GM18502 (cell line): Measurements from ENCODE around the gene KRTAP19-3.
"Not testable (repeated sequence)": the region's sequence is repeated elsewhere in the genome, so short reads cannot be mapped to it uniquely, and the experiment has no call there.

Source experiments
- ATAC-seq: cut with Tn5 transposase; IDR thresholded peaks from one replicate; pipeline ENCODE4 v1.9.1; 2021; ENCODE audit warnings: mild to moderate bottlenecking; ENCODE audit not compliant: unreplicated experiment, poor library complexity

KRTAP19-3 gene

DNA sequence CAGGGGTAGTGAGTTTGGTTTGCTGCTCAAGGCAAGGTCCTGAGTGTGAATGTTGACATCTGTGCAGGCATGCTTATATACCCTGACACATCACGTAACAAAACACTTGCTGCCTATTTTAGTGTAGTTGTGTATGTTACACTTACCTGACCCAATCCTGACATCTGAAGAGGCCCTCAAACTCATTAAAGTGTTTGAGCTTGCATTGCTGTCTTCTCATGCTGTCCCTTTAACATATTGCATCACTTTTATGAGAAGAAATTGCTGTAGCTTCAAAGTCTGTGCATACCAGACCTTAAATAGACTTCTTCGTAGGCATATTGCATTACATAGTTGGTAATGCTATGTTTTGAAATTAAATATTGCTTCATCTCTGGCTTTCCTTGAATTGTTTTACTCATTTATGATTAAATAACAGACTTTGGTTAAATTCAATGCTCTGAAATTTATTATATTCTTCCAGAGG, at the start of gene KRTAP19-3:
KRTAP19-3 (minus strand) TSS at position 51 of the 466 bp plus-strand sequence. CDS start 56 bp downstream, outside the sequence.
- ATAC-seq = no peak

DNA sequence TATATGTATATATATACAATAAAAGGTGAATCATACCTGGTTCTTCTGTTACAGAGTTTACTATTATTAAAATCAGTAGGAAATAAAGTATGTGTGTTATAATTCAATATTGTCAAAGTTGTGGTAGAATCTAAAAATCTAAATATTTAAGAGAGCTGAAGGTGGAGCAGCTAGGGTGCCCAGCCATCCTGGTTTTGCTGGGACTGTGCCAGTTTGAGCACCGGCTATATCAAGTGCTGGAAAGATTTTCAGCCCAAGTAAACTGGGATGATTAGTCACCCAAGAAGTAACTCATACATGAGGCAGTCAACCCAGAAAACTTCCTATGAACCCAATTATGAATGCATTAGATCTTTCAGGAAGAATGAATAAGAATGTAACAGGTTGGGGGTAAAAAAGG, 27.1 kb upstream of the KRTAP19-3 start:
- no peak for ATAC-seq

DNA sequence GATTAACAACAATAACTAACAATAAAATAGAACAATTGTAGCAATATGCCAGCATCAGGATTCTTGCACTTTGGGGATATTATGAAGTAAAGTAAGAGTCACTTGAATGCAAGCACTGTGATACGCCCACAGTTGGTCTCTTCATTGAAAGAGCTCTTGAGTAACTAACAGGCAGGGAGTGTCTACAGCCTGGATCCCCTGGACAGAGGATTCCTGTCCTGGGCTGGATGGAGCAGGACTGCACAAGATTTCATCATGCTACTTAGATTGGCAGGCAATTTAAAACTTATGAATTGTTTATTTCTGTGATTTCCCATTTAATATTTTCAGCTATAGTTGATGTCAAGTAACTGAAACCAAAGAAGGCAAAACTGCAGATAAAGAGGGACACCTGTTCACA, 23.9 kb upstream of the KRTAP19-3 start:
- no peak for ATAC-seq

DNA sequence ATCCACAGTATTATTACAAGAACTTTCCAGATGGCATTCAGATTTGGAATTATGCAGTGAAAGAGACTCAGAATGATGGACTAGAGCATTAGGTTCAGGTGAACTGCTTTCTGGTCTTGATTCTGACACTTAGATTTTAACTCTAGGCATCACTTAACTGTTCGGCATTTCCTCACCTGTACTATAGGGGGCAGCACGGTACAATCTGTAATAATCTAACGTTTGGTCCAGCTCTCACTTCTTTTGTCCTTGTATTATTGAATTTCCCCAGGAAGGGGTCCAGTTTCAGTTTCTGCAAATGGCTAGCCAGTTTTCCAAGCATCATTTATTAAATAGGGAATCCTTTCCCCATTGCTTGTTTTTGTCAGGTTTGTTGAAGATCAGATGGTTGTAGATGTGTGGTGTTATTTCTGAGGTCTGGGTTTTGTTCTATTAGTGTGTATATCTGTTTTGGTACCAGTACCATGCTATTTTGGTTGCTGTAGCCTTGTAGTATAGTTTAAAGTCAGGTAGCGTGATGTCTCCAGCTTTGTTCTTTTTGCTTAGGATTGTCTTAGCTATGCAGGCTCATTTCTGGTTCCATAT, 13.9 kb upstream of the KRTAP19-3 start:
- not testable (repeated sequence) for ATAC-seq

DNA sequence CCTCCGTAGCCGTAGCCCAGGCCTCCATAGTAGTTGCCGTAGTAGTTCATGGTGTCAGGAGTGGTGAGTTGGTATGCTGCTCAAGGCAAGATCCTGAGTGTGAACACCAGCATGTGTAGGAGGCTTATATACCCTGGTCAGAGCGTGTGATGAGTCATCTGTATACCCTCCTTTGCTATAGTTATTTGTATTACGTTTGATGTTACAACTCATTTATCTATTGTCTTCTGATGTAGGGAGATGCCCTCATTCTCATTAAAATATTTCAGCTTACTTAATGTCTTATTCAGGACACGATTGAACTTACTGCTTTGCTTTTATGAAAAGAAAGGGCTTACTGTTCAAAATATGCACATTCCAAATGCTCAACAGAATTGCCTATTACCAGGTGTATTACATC, 10.2 kb upstream of the KRTAP19-3 start, which contains the start of gene KRTAP19-5:
KRTAP19-5 (minus strand) TSS at position 101 of the 400 bp plus-strand sequence; CDS start at position 50, 51 bp downstream.
- ATAC-seq = no peak

DNA sequence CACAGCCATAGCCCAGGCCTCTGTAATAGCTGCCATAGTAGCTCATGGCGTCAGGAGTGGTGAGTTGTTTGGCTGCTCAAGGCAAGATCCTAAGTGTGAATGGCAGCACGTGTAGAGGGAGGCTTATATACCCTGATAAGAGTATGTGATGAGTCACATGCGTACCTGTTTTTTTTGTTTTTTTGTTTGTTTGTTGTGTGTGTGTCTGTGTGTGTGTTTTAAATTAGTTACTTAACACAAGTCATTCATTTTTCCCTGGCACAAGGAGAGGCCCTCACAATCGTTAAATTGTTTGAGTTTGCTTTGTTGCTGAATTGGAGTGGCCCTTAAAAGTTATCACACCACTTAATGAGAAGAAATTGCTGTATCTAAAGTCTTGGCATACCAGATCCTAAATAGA, 5.3 kb upstream of the KRTAP19-3 start, which contains the start of gene KRTAP19-4:
KRTAP19-4 (minus strand) TSS at position 101 of the 400 bp plus-strand sequence; CDS start at position 46, 55 bp downstream.
- no peak for ATAC-seq

DNA sequence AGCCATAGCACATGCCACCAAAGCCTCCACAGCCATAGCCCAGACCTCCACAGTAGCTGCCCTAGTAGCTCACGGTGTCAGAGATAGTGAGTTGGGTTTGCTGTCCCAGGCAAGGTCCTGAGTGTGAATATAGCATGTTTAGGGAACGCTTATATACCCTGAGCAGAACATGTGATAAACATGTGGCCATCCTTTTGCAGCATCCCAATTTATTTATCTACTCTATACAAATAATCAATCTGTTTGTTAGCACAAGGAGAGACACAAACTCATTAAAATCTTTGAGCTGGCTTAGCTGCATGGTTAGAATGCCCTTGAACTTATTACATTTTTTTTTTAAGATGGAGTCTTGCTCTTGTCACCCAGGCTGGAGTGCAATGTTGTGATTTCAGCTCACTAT, 4.5 kb downstream of the KRTAP19-3 start, which contains the start of gene KRTAP19-2:
KRTAP19-2 (minus strand) TSS at position 101 of the 400 bp plus-strand sequence; CDS start at position 13, 88 bp downstream.
- no peak for ATAC-seq

DNA sequence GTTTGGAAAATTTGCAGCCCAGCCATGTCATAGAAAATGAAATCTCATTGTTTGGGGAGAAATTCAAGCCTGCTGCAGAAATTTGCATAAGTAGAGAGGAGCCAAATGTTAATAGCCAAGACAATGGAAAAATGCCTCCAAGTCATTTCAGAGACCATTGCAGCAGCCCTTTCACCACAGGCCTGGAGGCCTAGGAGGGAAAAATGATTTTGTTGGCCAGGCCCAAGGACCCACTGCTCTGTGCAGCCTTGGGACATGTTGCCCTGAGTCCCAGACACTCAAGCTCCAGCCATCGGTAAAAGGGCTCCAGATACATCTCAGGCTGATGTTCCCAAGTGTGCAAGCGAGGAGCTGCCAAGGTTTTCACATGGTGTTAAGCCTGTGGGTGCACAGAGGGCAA, 5.6 kb downstream of the KRTAP19-3 start:
- no peak for ATAC-seq

DNA sequence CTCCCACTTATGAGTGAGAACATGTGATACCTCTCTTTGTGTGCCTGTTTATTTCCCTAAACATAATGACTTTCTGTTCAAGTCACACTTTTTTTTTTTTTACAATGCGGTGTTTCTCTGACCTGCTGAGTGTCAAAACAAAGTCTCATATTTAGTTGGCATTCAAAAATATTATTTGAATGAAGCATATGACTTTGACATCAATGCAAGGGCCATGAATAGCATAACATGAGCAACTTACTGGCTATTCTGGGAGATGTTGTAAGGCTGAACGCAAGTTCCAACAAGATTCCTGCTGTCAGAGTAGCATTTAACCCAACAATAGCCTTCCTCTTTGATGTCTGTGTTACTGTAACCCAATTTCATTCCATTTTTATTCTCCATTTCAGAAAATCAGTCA, 9.7 kb downstream of the KRTAP19-3 start:
- ATAC-seq = no peak

DNA sequence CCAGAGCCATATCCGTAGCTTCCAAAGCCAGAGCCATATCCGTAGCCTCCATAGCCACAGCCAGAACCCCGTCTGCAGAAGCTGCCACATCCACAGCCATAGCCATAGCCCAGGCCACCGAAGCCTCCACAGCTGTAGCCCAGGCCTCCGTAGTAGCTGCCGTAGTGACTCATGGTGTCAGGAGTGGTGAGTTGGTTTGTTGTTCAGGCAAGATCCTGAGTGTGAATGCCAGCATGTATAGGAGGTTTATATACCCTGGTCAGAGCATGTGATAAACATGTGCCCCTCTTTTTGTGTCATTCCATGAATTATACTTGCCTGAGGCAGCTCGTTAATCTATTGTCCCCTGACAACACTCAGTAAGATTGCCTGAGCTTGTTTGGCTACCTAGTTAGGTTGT, 11.7 kb downstream of the KRTAP19-3 start, which contains the start of gene KRTAP19-1:
KRTAP19-1 (minus strand) TSS at position 223 of the 400 bp plus-strand sequence; CDS start at position 173, 50 bp downstream.
- no peak for ATAC-seq

DNA sequence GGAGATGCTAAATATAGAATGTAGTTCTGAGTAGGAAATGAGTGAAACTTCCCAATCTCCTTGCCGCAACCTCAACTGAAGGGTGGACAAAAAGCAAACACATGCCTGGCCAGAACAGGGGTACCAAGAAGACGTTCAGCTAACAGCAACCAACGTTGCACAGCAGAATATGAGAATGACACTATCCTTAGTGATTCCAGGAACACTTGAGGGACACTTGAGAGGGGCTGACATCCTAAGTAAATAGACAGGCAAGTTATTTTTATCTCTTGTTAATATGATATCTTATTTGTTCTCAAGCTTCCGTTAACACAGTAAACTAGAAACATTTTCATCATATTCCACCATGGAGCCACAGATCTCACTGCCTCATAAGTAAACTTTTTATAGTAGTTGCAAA, 12.6 kb downstream of the KRTAP19-3 start:
- ATAC-seq = no peak

DNA sequence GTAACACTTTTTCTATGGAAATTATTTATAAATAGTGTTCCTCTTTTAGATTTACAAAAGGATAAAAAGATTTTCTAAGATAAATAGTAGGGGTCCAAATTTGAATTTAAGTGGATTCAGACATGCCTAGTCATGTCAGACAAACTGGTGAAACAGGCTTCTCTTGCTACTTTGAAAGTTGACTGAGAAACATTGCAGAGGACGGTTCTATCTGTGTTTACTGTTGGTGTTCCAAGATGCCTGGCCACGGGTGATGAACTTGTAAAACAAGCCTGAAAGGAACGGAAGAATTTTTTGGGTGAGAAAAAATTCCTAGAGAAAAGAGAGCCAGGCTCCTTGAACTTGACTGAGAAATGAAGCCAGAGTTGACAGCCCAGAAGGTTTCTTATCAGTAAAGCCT, 13.8 kb downstream of the KRTAP19-3 start:
- no peak for ATAC-seq

DNA sequence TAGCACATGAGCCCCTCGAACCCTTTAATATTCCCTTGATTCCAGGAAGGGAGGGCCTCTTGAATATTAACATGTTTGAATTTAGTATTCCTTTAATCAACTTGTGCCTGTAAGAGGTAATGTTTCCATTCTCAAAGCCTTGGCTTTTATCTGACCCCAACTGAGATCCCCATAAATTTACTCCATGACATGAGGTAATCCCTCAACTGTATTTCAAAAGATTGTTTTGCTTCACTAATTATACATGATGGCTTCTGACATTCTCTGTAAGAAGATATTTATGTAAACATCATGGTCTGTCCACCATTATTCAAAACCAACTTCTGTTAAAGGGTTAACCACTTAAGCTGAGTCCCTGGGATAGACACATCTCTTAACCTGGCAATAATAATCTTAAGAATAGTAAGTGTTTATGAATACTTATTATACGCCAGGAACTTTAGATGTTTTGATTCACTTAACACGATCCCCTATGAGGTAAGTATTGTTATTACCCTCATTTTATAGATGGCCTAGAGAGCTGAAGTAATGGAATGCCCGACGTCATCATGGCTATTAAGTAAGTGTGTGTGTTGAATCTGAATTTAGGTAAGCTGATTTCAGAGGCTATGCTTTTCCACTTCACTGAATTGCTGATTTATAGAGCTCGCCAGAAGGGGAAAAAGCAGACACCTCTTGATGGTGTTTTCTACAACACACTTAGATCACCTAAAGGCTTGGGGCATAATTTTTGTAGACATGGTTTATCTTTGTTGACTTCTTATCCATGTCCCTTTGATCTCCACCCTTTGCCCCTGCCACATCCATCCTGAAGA, 22.7 kb downstream of the KRTAP19-3 start:
- no peak for ATAC-seq

DNA sequence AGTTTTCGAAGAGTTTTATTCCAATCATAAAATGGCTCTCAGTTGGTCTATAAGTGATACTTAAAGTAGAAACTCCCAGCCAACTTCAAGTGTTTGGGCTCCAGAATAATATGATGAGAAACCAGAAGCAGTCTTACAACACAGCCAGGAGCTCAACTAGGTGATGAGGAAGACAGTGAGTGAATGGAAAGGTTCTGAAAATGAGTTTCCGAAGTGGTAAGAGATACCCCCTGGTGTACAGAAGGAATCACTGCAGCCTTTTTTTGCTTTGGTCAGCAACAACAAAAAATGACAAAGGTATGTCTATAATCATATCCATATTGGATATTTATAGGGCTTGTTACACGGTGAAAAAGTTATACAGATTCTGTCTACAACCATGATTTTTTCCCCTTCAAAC, 28.1 kb downstream of the KRTAP19-3 start:
- ATAC-seq = no peak

DNA sequence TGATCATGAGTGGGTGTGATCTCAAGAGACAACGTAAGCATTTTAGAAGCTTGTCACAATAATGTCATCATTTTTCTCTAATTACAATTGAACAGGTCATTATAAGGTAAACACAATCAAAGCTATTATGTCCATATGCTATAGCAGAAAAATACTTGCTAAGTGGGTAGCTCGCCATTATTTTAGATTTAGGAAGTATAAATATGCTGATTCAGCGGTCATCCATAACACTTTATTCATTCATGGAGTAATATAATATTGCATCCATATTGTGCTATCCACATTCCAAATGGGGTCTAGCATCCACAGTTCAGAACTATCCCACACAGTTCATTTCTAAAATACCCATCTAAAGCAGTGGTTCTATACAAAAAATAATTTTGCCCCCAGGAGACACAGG, 43.3 kb downstream of the KRTAP19-3 start:
- ATAC-seq = no peak

DNA sequence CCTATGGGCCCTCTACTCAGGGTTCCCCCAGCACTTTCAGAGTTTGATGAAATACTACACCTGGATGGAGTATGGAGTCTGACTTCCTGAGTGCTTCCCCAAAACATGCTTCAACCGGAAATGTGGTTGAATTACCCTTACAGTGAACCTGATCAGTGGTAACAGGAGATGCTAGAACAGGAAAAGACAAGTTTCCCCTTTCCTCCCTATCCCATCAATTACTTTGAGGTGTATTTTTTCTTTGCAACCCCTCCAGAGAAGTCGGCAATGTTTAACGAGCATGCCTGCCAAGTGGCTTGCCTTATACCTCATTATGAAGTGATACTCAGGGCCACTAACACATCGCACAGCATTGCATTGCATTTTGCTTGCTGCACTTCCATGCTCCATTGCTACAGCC, 44.8 kb downstream of the KRTAP19-3 start:
- ATAC-seq = no peak

DNA sequence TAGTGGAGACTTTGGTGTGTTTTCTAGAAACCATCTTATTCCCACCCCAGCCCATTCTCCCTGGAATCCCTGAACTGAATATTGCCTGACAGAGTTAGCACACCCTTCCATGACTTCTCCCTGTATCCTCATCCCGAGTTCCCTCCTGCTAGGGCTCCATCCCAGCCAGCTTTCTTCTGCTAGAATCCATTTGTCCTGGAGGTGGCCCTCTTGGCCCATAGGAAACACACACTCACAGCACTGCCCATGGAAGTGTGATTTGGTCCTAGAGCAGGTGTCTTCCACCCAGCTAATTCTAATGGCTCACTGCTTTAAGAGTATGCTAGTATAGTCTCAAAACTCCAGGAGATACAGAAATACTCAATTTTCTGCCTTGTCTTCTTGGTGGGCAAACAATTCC, 47.6 kb downstream of the KRTAP19-3 start:
- no peak for ATAC-seq

DNA sequence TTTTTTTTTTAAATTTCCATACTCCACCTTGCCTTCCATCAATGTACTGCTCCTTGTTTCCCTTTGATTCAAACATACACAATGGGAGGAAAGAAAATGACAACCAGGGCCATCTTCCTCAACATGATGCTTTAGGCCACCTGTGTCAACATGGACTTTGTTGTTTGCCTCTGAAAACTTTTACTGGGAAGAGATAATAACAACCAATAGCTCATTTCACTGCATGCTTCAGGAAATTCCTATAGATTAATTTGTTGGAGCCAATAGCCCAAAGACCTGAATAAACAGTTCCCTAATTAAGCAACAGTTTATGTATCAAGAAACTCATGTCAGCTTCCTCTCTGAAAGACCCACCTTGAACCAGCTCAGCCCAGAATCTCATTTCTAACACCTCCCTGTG, 48.6 kb downstream of the KRTAP19-3 start:
- ATAC-seq = no peak
